ENCODE data around the gene KIF18B.

DNA sequence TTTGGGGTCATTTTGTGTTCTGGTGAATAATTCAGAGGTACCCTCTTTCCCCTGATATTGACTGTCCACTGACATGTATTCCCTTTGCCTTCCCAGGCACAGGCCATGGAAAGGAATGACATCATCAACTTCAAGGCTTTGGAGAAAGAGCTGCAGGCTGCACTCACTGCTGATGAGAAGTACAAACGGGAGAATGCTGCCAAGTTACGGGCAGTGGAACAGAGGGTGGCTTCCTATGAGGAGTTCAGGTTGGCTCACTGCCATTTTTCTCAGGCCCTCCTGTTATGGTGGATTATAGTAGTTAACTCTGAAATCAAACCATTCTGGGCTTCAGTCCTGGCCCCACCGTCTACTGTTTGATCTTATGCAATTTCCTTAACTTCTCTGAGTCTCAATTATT lies 46.7 kb downstream of the KIF18B start:
- TF ChIP-seq POLR2A (IDR thresholded peaks at IDR 0.05) = no peak
- TF ChIP-seq, protein P1, sequence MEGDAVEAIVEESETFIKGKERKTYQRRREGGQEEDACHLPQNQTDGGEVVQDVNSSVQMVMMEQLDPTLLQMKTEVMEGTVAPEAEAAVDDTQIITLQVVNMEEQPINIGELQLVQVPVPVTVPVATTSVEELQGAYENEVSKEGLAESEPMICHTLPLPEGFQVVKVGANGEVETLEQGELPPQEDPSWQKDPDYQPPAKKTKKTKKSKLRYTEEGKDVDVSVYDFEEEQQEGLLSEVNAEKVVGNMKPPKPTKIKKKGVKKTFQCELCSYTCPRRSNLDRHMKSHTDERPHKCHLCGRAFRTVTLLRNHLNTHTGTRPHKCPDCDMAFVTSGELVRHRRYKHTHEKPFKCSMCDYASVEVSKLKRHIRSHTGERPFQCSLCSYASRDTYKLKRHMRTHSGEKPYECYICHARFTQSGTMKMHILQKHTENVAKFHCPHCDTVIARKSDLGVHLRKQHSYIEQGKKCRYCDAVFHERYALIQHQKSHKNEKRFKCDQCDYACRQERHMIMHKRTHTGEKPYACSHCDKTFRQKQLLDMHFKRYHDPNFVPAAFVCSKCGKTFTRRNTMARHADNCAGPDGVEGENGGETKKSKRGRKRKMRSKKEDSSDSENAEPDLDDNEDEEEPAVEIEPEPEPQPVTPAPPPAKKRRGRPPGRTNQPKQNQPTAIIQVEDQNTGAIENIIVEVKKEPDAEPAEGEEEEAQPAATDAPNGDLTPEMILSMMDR (IDR thresholded peaks at IDR 0.05) = no peak

Data from right lobe of liver (tissue), 4 donors.